Endothelial cell of umbilical vein (primary cell): Measurements from ENCODE around the gene RPIA. TPM values are rescaled to one million over a fixed set of nuclear protein-coding genes. Genes with fewer than 3 reads are reported as not detected.

Experiments used
- BruUV-seq: library from RNA; stranded (reverse); fragments of 400-500 nt; replicated peaks from 2 replicates; lab custom pipeline; 2021; lab: Mats Ljungman, UMichigan
- CTCF ChIA-PET: fragments of 300-600, 350-600 bp; sonication (Branson Sonifier 250); formaldehyde crosslinking; loops from one replicate; lab custom pipeline; 2021; ENCODE audit warnings: antibody characterized with exemption, inconsistent platforms; lab: Charles Lee
- POLR2A ChIA-PET: fragments of 300-600, 350-600 bp; sonication (Branson Sonifier 250); formaldehyde crosslinking; loops from one replicate; lab custom pipeline; 2021; ENCODE audit warnings: antibody characterized with exemption, inconsistent platforms; lab: Charles Lee
- DNase-seq: peaks from one replicate; pipeline ENCODE4 v3.0.0-alpha.2; 2011; ENCODE audit warnings: low read depth, low spot score
- FAIRE-seq: peaks from 2 replicates; lab custom pipeline; 2011; peaks lifted over from hg19 to GRCh38; lab: Jason Lieb, UNC
- H2AFZ ChIP-seq: 2 replicates; pipeline ENCODE4 v1.6.0; 2012; ENCODE audit warnings: low read depth, low read length, control low read depth, inconsistent platforms
- H3K27ac ChIP-seq: 2 replicates; pipeline ENCODE4 v1.5.1; 2011; ENCODE audit warnings: low read depth, mild to moderate bottlenecking, control low read depth, low read length, moderate library complexity; ENCODE audit not compliant: insufficient read depth
- H3K27me3 ChIP-seq, 2 experiments: 2 replicates each; pipeline versions ENCODE4 v1.6.0 to v1.6.1; 2011; ENCODE audit warnings: low read length in 2 of 2, mixed read lengths in 1 of 2; ENCODE audit not compliant: control insufficient read depth in 2 of 2, insufficient read depth in 2 of 2
- H3K36me3 ChIP-seq, 2 experiments: 2 replicates in 1 of 2; 3 replicates in 1 of 2; pipeline ENCODE4 v1.5.1; 2011; ENCODE audit warnings: low read length in 2 of 2, mild to moderate bottlenecking in 1 of 2, moderate library complexity in 1 of 2; ENCODE audit not compliant: control insufficient read depth in 2 of 2, insufficient read depth in 2 of 2; ENCODE audit errors: extremely low read depth in 1 of 2
- H3K4me1 ChIP-seq: 3 replicates; pipeline ENCODE4 v1.5.1; 2011; ENCODE audit warnings: mild to moderate bottlenecking, low read length; ENCODE audit not compliant: control insufficient read depth, insufficient read depth; ENCODE audit errors: extremely low read depth
- H3K4me2 ChIP-seq: 2 replicates; pipeline ENCODE4 v1.6.1; 2011; ENCODE audit warnings: low read length, control low read depth, mixed read lengths; ENCODE audit not compliant: insufficient read depth
- H3K4me3 ChIP-seq, 3 experiments: fragments of 200-600 bp in 1 of 3; sonication (generic), shearing (Covaris generic) in 1 of 3; replicated peaks in 1 of 3; 2 replicates each; pipeline ENCODE4 v1.5.1; 2011 to 2016; ENCODE audit warnings: control low read depth in 3 of 3, low read length in 3 of 3, mild to moderate bottlenecking in 2 of 3, inconsistent platforms in 1 of 3, low read depth in 1 of 3, moderate library complexity in 1 of 3; ENCODE audit not compliant: insufficient read depth in 1 of 3
- H3K79me2 ChIP-seq: 2 replicates; pipeline ENCODE4 v1.6.0; 2012; ENCODE audit warnings: low read length, inconsistent platforms; ENCODE audit not compliant: control insufficient read depth, insufficient read depth
- H3K9ac ChIP-seq: replicated peaks from 2 replicates; pipeline ENCODE3; 2011; ENCODE audit warnings: low read length, control low read depth; ENCODE audit not compliant: insufficient read depth; ENCODE audit errors: extremely low read depth
- H3K9me1 ChIP-seq: replicated peaks from 3 replicates; pipeline ENCODE4 v1.6.0; 2011; ENCODE audit warnings: mild to moderate bottlenecking, low read length; ENCODE audit not compliant: control insufficient read depth, insufficient read depth; ENCODE audit errors: extremely low read depth
- H3K9me3 ChIP-seq: replicated peaks from 2 replicates; pipeline ENCODE4 v1.5.1; 2012; ENCODE audit warnings: low read length, inconsistent platforms; ENCODE audit not compliant: control insufficient read depth, insufficient read depth
- H4K20me1 ChIP-seq: replicated peaks from 2 replicates; pipeline ENCODE3; 2011; ENCODE audit warnings: mild to moderate bottlenecking, low read length; ENCODE audit not compliant: control insufficient read depth, insufficient read depth; ENCODE audit errors: extremely low read depth
- EZH2 ChIP-seq: IDR thresholded peaks from 2 replicates; pipeline ENCODE4 v1.6.1; 2012; ENCODE audit warnings: borderline replicate concordance, low read depth, mild to moderate bottlenecking, moderate library complexity, low read length, inconsistent platforms; ENCODE audit not compliant: severe bottlenecking
- FOS ChIP-seq: IDR thresholded peaks from 2 replicates; pipeline ENCODE4 v1.6.1; 2011; ENCODE audit warnings: mild to moderate bottlenecking, low read length, moderate library complexity, borderline replicate concordance; ENCODE audit not compliant: insufficient read depth
- GATA2 ChIP-seq: IDR thresholded peaks from 2 replicates; pipeline ENCODE4 v1.7.0; 2011; ENCODE audit warnings: low read depth, mild to moderate bottlenecking, moderate library complexity, mixed read lengths, low read length; ENCODE audit not compliant: insufficient read length, insufficient read depth
- JUN ChIP-seq: IDR thresholded peaks from 2 replicates; pipeline ENCODE4 v1.6.1; 2011; ENCODE audit warnings: borderline replicate concordance, low read depth; ENCODE audit not compliant: insufficient read length, insufficient read depth
- MYC ChIP-seq: IDR thresholded peaks from one replicate; pipeline ENCODE4 v1.6.1; 2011; ENCODE audit warnings: mild to moderate bottlenecking, low read depth, low read length
- POLR2A ChIP-seq: IDR thresholded peaks from 2 replicates; pipeline ENCODE4 v1.6.1; 2012; ENCODE audit warnings: low read depth, mild to moderate bottlenecking, control low read depth, low read length
- POLR2AphosphoS5 ChIP-seq: IDR thresholded peaks from 2 replicates; pipeline ENCODE4 v1.6.1; 2012; ENCODE audit warnings: low read depth, mild to moderate bottlenecking, control low read depth, low read length, moderate library complexity; ENCODE audit not compliant: insufficient read depth
- dilution Hi-C: fragments of 300-500 bp; cut with MboI; formaldehyde crosslinking; loops from one replicate; pipeline ENCODE4 v1.15.0; 2019; ENCODE audit warnings: low sequenced_read_pairs; ENCODE audit not compliant: extremely low pct_ligation_motif_present
- intact Hi-C: fragments of 100-400 bp; cut with micrococcal nuclease; formaldehyde crosslinking; loops from one replicate; pipeline ENCODE4 v1.10.0; 2022
- polyA plus RNA-seq, 4 experiments: library from polyadenylated mRNA; depleted of rRNA in 3 of 4; stranded (reverse) in 3 of 4; unstranded in 1 of 4; fragments of >200 nt; gene quantifications; 2 replicates each; pipeline versions ENCODE4 v1.2.1 to v1.2.3, GENCODE V29; 2011 to 2012; ENCODE audit warnings: missing spikeins in 1 of 4
- total RNA-seq: library from RNA; stranded (reverse); gene quantifications from 2 replicates; pipeline ENCODE4 v1.2.3, GENCODE V29; 2021
- TF ChIP-seq, protein P1 (sequence below), 2 donors: IDR thresholded peaks; 1 replicate in 1 of 2; 2 replicates in 1 of 2; pipeline ENCODE4 v1.5.1; 2011; ENCODE audit warnings: low read length in 2 of 2, mild to moderate bottlenecking in 2 of 2, moderate library complexity in 2 of 2, control low read depth in 1 of 2, inconsistent platforms in 1 of 2, low read depth in 1 of 2; ENCODE audit not compliant: insufficient read depth in 1 of 2; ENCODE audit errors: extremely low read depth in 1 of 2
- TF ChIP-seq, protein P2 (sequence below): IDR thresholded peaks from 2 replicates; pipeline ENCODE4 v1.6.1; 2011; ENCODE audit not compliant: insufficient read depth, insufficient read length

Gene RPIA
- total and polyA plus RNA-seq, 2 donors (not counting 3 experiments of a cell fraction or from before 2014, with no cell fraction given) = 15.7 to 30.3 TPM

DNA sequence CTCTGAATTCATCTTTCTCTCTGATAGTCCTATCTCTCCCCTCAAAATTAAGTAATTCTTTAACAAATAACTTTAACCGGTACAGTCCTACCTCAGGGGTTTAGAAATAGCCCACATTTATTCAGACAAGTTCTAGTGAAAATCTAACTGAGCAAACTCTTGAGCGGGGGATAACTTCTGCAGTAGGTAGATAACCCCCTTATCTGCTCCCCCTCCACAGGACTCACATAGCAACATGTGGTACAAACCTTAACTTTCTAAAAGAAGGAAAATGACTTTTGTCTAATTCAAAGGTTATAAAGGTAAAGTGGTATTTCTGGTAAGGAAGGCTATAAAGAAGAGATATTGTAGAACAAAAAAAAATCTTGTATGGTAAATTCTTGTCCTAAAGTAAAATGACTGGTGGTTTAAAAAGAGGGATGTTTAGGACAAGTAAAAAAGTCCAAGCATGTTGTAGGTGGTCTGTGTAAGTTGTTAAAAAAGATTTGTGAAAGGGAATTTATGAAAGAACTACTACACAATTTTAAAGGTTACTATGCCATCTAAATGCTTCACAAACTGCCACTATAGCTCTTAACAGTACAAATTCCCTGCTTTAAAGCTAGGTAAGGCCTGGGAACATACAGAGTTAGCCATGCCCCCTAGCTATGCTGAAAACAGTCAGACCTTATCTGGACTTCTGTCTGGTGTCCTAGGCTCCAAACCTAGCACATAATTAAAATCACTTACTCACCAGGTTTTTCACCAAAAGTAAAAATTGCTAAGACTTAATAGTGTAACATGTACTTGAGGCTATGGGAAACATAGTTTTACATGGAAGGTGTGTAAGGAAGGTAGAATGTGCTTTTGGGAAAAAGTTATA lies 8.1 kb upstream of the RPIA start:
- POLR2A ChIA-PET = no interaction called here
- Histone ChIP-seq H3K4me2 (no peak overlapping the region), H4K20me1 (no peaks in the 10 kb centered on the region), H2AFZ (no peak overlapping the region), H3K27ac (no peak overlapping the region), H3K4me1 (no peaks in the 10 kb centered on the region), H3K79me2 (no peaks in the 10 kb centered on the region), H3K36me3 (no peaks in the 10 kb centered on the region), H3K27me3 (peaks cover 0 to 3% of the 10 kb centered on the region in 2 experiments), H3K4me3 (no peak overlapping the region), H3K9me1 (no peaks in the 10 kb centered on the region), H3K9me3 (peaks cover 4% of the 10 kb centered on the region), H3K9ac (no peak overlapping the region)
- FAIRE-seq = no peak
- no TSS peak for BruUV-seq
- intact Hi-C loops (no loop called here), dilution Hi-C loops (no loop called here)
- CTCF ChIA-PET = no interaction called here
- no peak for DNase-seq
- TF ChIP-seq, protein P1, sequence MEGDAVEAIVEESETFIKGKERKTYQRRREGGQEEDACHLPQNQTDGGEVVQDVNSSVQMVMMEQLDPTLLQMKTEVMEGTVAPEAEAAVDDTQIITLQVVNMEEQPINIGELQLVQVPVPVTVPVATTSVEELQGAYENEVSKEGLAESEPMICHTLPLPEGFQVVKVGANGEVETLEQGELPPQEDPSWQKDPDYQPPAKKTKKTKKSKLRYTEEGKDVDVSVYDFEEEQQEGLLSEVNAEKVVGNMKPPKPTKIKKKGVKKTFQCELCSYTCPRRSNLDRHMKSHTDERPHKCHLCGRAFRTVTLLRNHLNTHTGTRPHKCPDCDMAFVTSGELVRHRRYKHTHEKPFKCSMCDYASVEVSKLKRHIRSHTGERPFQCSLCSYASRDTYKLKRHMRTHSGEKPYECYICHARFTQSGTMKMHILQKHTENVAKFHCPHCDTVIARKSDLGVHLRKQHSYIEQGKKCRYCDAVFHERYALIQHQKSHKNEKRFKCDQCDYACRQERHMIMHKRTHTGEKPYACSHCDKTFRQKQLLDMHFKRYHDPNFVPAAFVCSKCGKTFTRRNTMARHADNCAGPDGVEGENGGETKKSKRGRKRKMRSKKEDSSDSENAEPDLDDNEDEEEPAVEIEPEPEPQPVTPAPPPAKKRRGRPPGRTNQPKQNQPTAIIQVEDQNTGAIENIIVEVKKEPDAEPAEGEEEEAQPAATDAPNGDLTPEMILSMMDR (IDR thresholded peaks at IDR 0.05; ENCODE audit: extremely low read depth in 1 of 2, insufficient read depth in 1 of 2, low read depth in 1 of 2, low read length in 2 of 2) = no peak
- TF ChIP-seq FOS (no peak), EZH2 (no peak), POLR2A (no peak), JUN (no peak), POLR2AphosphoS5 (no peak), GATA2 (no peak), MYC (no peak)
- TF ChIP-seq, protein P2, sequence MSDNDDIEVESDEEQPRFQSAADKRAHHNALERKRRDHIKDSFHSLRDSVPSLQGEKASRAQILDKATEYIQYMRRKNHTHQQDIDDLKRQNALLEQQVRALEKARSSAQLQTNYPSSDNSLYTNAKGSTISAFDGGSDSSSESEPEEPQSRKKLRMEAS = no peak
